Measurements from ENCODE around the gene CACNA2D2.

DNA sequence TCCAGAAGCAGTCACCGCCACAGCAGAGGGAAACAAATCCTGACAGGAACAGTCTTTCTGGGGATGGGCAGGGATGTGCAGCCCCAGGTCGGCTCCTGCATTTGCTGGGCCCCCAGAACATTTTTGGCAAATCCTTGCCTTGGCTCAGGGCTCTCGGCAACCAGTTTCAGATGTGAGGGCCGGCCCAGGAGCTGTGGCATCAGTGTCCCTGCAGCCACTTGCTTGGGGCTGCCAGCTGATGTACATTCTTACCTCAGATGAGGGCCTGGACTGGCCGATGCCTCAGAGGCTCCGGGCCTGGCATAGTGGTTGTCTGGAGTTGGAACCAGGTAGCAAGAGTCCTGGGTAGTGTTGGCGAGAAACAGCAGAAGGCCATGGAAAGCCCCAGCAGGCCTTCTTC lies 148.6 kb downstream of the CACNA2D2 start:
- TF ChIP-seq POLR2AphosphoS5 (IDR thresholded peaks at IDR 0.05; ENCODE audit: insufficient read depth in 1 of 2, low read depth in 1 of 2) (no peak), POLR2A (IDR thresholded peaks at IDR 0.05) (no peak)
- TF ChIP-seq, protein P1, sequence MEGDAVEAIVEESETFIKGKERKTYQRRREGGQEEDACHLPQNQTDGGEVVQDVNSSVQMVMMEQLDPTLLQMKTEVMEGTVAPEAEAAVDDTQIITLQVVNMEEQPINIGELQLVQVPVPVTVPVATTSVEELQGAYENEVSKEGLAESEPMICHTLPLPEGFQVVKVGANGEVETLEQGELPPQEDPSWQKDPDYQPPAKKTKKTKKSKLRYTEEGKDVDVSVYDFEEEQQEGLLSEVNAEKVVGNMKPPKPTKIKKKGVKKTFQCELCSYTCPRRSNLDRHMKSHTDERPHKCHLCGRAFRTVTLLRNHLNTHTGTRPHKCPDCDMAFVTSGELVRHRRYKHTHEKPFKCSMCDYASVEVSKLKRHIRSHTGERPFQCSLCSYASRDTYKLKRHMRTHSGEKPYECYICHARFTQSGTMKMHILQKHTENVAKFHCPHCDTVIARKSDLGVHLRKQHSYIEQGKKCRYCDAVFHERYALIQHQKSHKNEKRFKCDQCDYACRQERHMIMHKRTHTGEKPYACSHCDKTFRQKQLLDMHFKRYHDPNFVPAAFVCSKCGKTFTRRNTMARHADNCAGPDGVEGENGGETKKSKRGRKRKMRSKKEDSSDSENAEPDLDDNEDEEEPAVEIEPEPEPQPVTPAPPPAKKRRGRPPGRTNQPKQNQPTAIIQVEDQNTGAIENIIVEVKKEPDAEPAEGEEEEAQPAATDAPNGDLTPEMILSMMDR (IDR thresholded peaks at IDR 0.05): no peak
